HAP-1 (cell line): ENCODE results near the gene TSEN54.

Source experiments
- DNase-seq, 2 experiments: peaks; one replicate each; pipeline ENCODE4 v3.0.0-alpha.2; 2016 to 2020; ENCODE audit warnings: low spot score in 2 of 2
- H3K27me3 ChIP-seq: fragments of 250-450 bp; sonication (Bioruptor Pico); 2 replicates; pipeline ENCODE4 v1.5.1; 2020; ENCODE audit warnings: low read depth, mild to moderate bottlenecking, moderate library complexity
- H3K36me3 ChIP-seq: fragments of 250-450 bp; sonication (Bioruptor Pico); replicated peaks from 2 replicates; pipeline ENCODE4 v1.5.1; 2020; ENCODE audit warnings: mild to moderate bottlenecking
- H3K4me1 ChIP-seq: fragments of 250-450 bp; sonication (Bioruptor Pico); 2 replicates; pipeline ENCODE4 v1.5.1; 2020; ENCODE audit warnings: mild to moderate bottlenecking
- H3K4me3 ChIP-seq: fragments of 250-450 bp; sonication (Bioruptor Pico); 2 replicates; pipeline ENCODE4 v1.5.1; 2020; ENCODE audit warnings: mild to moderate bottlenecking, moderate library complexity
- H3K9me3 ChIP-seq: fragments of 250-450 bp; sonication (Bioruptor Pico); 2 replicates; pipeline ENCODE4 v1.5.1; 2020; ENCODE audit warnings: mild to moderate bottlenecking, moderate library complexity
- in situ Hi-C: fragments of 300-500 bp; cut with MboI; formaldehyde crosslinking; loops from 3 replicates; pipeline ENCODE4 v1.14.3; 2020; ENCODE audit warnings: low sequenced_read_pairs, inconsistent platforms, mixed read lengths

TSEN54 gene

DNA sequence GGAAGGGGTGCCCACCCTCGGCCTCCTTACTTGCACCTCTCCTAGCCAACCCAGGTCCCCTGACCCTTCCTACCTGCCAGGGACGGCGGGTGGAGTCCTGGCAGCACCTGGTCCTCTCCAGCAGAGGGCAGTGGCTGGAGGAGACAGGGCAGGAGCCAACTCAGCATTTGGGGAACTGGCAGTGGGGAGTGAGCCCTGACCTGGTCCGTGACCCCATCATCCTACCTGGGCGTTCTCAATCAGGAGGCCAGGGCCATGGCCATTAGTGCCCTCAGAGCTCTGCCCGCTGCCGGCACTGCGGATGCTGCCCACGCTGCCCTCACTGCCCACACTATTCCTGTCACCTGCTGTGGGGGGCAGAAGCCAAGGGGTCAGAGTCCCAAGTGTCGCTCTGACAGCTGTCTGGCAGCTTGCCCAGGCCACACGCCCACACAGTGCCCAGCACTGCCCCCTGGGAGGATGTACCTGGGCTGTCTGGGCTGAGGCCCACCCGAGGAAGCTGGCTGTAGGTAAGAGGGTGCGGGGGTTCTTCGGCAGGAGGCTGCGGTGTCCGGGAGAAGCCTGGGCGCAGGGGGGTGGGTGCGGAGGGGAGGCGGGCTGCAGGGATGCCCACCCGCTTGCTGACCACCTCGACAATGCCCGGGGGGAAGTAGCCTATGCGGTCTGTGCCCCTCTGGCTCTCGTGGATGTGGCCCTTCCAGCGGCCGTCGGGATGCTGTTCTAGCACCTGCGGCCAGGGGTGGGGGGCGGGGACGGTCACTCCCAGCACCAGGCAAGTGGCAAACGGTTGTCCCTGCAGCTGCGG, 11.8 kb upstream of the TSEN54 start:
- Histone ChIP-seq H3K4me1 (no peaks in the 10 kb centered on the region), H3K4me3 (no peak overlapping the region), H3K27me3 (no peaks in the 10 kb centered on the region), H3K9me3 (no peaks in the 10 kb centered on the region), H3K36me3 (peaks cover 31% of the 10 kb centered on the region)
- in situ Hi-C loops, result no loop called here
- peak in 1 of 2 experiments; percentile 59 for DNase-seq

DNA sequence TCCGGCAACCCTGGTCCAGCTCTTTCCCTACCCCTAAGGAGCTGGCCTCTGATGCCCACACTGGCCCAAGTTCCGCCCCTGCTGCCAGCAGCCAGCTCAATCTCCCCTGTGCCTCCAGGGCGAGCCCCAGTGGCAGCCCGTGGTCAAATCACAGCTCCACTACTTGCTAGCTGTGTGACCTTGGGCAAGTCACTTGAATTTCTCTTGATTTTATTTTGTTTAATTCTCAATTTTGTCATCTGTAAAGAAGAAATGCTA, 11.2 kb upstream of the TSEN54 start:
- no peak for DNase-seq
- in situ Hi-C loops, result no loop called here
- no peaks in the 10 kb centered on the region for H3K4me1 ChIP-seq
- H3K36me3 ChIP-seq, result peaks cover 26% of the 10 kb centered on the region
- H3K27me3 ChIP-seq, result no peaks in the 10 kb centered on the region
- no peaks in the 10 kb centered on the region for H3K9me3 ChIP-seq
- no peak overlapping the region for H3K4me3 ChIP-seq

DNA sequence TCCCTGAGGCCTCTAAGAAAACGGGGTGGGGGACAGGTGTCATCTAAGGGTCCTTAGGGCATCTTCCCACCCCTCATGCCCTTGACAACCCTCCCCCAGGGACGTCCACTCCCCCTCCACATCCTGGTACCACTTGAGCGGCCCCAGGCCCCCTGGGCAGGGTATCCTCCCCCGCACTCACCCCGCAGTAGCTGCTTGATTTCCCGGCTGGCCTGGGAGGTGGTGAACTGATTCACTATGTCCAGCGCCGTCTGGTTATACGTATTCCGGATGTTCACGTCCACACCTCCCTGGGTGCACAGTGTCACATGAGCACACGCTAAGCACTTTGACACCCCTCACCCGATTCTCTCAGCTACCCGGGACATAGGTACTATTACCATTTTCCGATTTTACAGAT, 10.7 kb upstream of the TSEN54 start:
- H3K36me3 ChIP-seq, result peaks cover 20% of the 10 kb centered on the region
- in situ Hi-C loops, result no loop called here

DNA sequence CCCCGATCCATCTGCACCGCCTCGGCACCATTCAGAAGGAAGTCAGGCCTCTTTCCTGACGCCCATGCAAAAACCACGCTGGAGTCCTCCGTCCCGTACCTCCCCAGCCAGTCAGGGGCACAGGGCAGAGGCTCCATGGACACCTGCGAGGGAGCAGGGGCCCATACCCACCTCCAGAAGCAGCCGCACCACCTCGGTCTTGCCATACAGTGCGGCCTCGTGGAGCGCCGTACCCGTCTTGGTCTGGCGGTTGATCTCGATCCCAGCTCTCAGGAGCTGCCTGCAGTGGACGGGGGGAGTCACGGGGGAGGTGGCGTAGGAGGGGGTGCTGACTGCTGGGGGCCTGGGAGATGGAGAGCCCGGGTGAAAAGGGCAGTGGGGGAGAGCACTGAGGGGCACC, 10.2 kb upstream of the TSEN54 start:
- Histone ChIP-seq H3K36me3 (peaks cover 15% of the 10 kb centered on the region), H3K27me3 (no peaks in the 10 kb centered on the region)

More for the DNA sequence above, 10.7 kb upstream of the TSEN54 start:
- no peak overlapping the region for H3K4me3 ChIP-seq
- no peaks in the 10 kb centered on the region for H3K27me3 ChIP-seq
- no peak for DNase-seq
- no peaks in the 10 kb centered on the region for H3K4me1 ChIP-seq
- H3K9me3 ChIP-seq, result no peaks in the 10 kb centered on the region

DNA sequence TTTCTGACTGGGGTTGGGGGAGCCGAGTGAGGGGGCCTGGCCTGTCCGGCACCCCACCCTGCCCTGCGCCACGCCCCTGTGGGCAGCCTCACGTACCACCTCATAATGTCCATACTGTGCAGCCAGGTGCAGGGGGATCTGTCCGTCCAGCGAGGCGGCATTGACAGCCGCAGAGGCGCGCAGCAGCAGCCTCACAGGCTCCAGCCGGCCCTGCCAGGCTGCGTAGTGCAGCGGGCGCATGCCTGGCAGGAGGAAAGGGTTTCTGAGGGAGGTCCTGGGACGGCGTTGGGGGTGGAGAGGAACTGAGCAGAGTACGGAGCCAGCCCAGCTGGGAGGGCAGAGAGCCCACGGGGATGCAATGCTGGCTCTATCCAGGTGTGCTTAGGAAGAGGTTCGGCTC, 9.4 kb upstream of the TSEN54 start:
- DNase-seq, result no peak
- H3K4me1 ChIP-seq, result no peaks in the 10 kb centered on the region
- H3K9me3 ChIP-seq, result no peaks in the 10 kb centered on the region
- H3K36me3 ChIP-seq, result peaks cover 13% of the 10 kb centered on the region
- no peaks in the 10 kb centered on the region for H3K27me3 ChIP-seq
- in situ Hi-C loops, result no loop called here
- no peak overlapping the region for H3K4me3 ChIP-seq

More for the DNA sequence above, 10.2 kb upstream of the TSEN54 start:
- Histone ChIP-seq H3K9me3 (no peaks in the 10 kb centered on the region), H3K4me3 (no peak overlapping the region), H3K4me1 (no peaks in the 10 kb centered on the region)
- in situ Hi-C loops, result no loop called here
- DNase-seq, result no peak

DNA sequence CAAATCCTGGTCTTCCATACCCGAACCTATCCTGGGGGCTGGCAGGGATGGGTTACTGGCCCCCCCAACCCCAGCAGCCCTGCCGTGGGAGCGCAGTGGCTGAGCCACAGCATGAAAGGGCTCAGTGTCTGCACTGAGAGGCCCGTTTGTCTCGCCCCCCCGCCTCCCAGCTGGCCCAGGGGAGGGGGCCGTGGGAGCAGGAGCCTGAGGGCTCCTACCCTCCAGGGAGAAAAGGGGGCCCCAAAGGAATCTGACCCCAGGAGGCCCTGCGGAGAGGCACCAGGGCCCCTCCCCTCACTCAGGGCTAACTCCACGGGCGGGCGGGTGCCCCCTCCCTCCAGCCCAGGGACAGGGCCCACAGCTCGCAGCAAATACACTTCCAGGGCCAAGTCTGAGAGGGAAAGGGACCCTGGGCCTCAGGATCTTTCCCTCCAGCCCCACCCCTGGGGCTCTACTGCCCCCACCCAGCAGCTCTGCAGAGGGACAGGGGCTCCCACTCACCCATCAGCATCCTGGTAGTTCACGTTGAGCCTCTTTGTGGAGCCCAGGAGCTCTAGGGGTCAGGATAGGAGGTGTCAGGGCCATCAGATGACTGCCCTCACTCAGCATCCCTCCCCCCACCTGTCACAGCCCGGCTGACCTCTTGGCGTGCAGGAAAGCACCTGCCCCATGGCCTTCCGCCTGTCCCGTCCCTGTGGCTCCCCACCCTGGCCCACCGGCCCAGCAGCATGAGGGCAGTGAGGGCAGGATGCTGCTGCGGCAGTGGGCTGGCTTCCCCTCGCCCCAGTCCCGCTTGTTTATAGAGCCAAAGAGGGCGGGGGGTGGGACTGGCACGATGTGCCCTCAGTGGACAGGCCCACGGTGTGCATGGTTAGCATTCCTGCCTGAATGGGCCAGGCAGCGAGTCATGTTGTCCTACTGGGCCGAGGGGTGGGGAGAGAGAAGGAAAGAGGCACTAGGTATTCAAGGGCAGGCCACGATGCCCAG, 8.3 kb upstream of the TSEN54 start:
- in situ Hi-C loops, result no loop called here
- Histone ChIP-seq H3K9me3 (no peaks in the 10 kb centered on the region), H3K4me1 (0 out of 2 replicates have a peak, but pooled peaks cover under 1% of the 10 kb centered on the region), H3K4me3 (no peak overlapping the region), H3K36me3 (peaks cover 13% of the 10 kb centered on the region), H3K27me3 (no peaks in the 10 kb centered on the region)
- DNase-seq, result no peak

DNA sequence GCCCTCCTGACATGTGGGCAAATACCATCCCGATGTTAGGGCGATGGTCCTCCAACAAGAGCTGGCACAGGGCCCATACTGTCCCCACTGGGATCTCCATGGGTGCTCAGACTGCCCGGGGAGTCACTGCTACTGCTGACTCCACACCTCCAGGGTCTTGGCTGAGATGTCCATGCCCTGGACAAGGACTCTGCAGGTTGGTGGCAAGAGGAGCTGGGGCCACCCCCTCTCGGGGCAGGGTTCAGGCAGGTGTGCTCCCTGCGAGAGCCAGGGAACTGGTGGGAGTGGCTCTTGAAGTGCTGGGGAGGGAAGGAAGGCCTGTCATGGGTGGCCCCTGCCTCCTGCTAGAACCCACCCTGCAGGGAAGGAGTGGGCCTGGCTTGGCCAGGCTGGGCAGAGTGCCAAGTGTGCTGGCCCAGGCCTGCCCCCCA, 7.4 kb upstream of the TSEN54 start:
- in situ Hi-C loops, result no loop called here
- Histone ChIP-seq H3K27me3 (no peaks in the 10 kb centered on the region), H3K9me3 (no peaks in the 10 kb centered on the region), H3K36me3 (peaks cover 15% of the 10 kb centered on the region), H3K4me1 (0 out of 2 replicates have a peak, but pooled peaks cover 10% of the 10 kb centered on the region), H3K4me3 (no peak overlapping the region)
- DNase-seq, result no peak

DNA sequence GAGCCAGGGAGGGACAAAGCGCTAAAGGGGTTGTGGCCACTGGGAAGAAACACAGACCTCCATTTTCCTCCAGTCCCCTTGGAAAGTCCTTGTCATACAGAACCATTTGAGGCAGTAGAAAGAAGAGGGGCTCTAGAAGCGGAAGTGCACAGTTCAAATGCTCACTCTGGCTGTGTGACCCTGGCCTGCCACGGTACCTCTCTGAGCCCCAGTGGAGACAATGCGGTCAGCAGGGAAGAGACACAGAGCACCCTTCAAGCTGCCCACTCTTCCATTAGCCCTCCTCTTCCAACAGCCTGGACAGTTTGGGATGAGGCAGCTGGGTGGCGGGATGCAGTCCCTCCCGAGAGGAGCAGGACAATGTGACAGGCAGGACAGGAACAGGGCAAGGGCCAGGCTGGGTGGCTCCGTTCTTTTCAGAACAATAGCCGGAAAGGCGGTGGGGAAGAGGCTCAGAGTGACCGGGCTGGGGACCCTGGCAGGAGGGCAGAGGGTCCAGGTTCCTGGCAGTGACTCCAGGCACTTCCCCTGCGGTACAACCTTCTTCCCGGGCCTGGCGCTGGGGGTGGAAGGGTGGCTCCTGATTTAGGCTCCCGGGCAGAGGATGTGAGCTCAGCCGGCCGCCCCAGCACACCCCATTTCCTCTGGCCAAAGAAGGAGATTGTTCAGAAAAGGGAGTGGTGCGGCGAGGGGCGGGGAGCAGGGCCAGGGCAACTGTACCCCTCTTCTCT, 6.6 kb upstream of the TSEN54 start:
- DNase-seq, result no peak
- in situ Hi-C loops, result no loop called here
- Histone ChIP-seq H3K9me3 (no peaks in the 10 kb centered on the region), H3K36me3 (peaks cover 15% of the 10 kb centered on the region), H3K4me3 (no peak overlapping the region), H3K27me3 (no peaks in the 10 kb centered on the region), H3K4me1 (peaks cover 10% of the 10 kb centered on the region; the same call in 1 of the 2 replicates)

DNA sequence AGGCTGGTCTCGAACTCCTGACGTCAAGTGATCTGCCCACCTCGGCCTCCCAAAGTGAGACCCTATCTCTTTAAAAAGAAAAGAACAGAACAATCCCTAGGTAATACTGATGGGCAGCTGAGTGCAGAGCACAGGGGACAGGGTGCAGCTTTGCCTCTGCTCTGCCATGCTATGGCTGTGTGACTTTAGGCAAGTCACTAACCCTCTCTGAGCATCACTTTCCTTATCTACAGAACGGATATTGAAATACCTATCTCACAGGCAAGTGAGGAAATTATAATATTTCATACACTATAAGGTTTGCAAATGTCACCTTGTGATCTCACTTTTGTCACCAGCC, 5.1 kb upstream of the TSEN54 start:
- Histone ChIP-seq H3K9me3 (no peaks in the 10 kb centered on the region), H3K4me3 (no peak overlapping the region), H3K36me3 (peaks cover 11% of the 10 kb centered on the region), H3K4me1 (peaks cover 13% of the 10 kb centered on the region), H3K27me3 (no peaks in the 10 kb centered on the region)
- in situ Hi-C loops, result no loop called here
- no peak for DNase-seq

DNA sequence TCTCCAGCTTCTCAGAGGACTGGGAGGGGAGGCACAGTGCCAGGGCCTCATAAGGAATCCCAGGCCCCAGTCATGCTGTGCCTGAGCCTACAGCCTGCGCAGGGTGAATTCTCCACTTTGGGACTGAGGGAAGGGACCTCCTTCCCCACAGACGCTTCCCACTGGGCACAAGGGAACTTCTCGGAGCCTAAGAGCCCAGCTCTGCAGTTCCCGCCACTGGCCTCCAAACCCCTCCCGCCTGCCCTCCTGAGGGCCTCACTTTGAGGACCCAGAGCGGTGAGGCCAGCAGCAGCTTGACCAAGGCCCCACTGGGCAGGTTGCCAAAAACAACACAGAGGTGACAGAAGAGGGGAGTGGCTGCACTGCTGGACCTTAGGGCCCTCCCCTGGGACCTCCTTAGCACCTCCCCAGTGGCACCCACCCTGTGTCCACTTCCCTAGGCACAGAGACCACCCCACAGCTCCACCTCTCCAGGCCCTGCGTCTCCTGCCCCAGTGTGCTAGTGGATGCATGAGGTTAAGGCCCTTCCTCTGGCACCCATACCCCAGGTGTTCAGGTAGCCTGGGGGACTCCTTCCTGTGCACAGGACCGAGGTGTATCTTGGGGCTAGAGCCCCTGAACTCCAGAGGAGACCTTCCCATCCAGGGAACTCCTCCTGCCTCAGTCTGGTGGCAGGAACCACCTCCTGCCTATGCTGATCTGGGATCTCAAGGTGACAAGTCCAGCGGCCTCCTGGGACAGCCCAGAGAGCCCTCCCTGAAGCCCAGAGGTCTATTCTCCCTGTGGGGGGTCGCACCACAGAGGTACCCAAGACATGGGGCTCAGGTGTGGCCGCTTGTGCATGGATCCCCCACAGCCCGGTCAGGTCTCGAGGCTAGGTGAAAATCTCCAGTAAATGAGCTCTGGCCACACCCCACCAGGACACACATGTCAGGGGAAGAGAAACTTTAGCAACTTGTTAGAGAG, 4.4 kb upstream of the TSEN54 start:
- no peaks in the 10 kb centered on the region for H3K9me3 ChIP-seq
- peaks cover 11% of the 10 kb centered on the region for H3K36me3 ChIP-seq
- no peaks in the 10 kb centered on the region for H3K27me3 ChIP-seq
- in situ Hi-C loops, result no loop called here
- H3K4me1 ChIP-seq, result peaks cover 13% of the 10 kb centered on the region
- no peak overlapping the region for H3K4me3 ChIP-seq
- peak in 1 of 2 experiments; percentile 61 for DNase-seq

DNA sequence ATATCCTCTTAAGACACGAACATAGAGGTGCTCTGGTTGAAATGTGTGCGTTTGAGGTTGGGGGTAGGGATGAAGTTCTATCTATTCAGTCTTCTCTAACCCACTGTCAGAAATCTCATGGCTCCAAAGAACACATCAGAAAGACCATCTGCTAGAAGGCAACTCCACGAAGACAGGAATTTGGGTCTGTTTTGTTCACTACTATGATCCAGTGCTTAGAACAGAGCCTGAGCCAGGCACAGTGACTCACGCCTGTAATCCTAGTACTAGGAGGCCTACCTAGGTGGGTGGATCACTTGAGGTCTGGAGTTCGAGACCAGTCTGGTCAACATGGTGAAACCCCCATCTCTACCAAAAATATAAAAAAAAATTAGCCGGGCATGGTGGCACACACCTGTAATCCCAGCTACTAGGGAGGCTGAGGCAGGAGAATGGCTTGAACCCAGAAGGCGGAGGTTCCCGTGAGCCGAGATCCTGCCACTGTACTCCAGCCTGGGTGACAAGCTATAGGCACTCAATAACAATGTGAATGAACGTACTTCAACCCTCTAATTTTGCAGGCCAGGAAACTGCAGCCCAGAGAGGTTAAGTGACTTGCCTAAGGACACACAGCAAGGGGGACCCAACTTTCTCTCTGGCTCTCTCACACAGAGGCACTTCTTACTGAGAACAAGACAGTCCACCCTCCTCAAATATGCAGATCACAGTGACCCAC, 3.2 kb upstream of the TSEN54 start:
- peaks cover 9% of the 10 kb centered on the region for H3K36me3 ChIP-seq
- in situ Hi-C loops, result no loop called here
- H3K9me3 ChIP-seq, result no peaks in the 10 kb centered on the region
- peaks cover 18% of the 10 kb centered on the region for H3K4me1 ChIP-seq
- DNase-seq, result no peak
- no peak overlapping the region for H3K4me3 ChIP-seq
- H3K27me3 ChIP-seq, result no peaks in the 10 kb centered on the region

DNA sequence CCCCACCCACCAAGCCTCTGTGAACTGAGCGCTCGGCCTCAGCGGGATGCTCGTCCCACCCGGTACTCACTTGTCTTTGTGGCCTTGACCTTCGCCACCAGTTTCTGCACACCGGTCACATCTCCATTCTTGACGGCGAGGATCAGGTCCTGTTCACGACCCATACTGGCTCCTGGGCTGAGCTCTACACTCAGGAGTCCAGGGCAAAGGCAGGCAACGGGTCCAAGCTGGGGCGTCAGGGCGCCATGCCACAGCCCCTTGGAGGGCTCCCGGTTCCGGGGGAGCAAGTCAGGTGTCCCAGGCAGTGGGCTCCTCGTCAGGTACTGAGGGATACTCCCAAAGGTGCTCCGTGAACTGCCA, 2.7 kb upstream of the TSEN54 start:
- Histone ChIP-seq H3K4me1 (peaks cover 18% of the 10 kb centered on the region), H3K36me3 (peaks cover 9% of the 10 kb centered on the region), H3K4me3 (peak overlapping the region; percentile 61), H3K9me3 (no peaks in the 10 kb centered on the region), H3K27me3 (no peaks in the 10 kb centered on the region)
- DNase-seq, result no peak
- in situ Hi-C loops, result no loop called here
